Common myeloid progenitor, CD34-positive (primary cell): ENCODE measurements around the gene CYP39A1.

ENCODE experiments used
- CTCF ChIA-PET: fragments of 350-600 bp; sonication (Branson Sonifier 250); formaldehyde crosslinking; loops from one replicate; lab custom pipeline; 2021; ENCODE audit warnings: antibody characterized with exemption; lab: Charles Lee
- POLR2A ChIA-PET: fragments of 350-600 bp; sonication (Branson Sonifier 250); formaldehyde crosslinking; loops from one replicate; lab custom pipeline; 2021; ENCODE audit warnings: antibody characterized with exemption; lab: Charles Lee
- DNase-seq, 3 donors: peaks; one replicate each; pipeline versions ENCODE4 v3.0.0 to v3.0.0-alpha.2; 2013
- H3K27ac ChIP-seq, 2 experiments: 1 replicate in 1 of 2; 2 replicates in 1 of 2; pipeline ENCODE4 v1.7.0; 2013; ENCODE audit warnings: inconsistent platforms in 2 of 2, low read length in 2 of 2, mild to moderate bottlenecking in 2 of 2, low read depth in 1 of 2, moderate library complexity in 1 of 2; ENCODE audit not compliant: severe bottlenecking in 2 of 2, insufficient read depth in 1 of 2, poor library complexity in 1 of 2
- H3K27me3 ChIP-seq, 5 experiments: replicated peaks in 2 of 5; 1 replicate in 3 of 5; 2 replicates in 2 of 5; pipeline versions ENCODE4 v1.6.1 to v1.7.0; 2013; ENCODE audit warnings: low read length in 4 of 5, mild to moderate bottlenecking in 2 of 5, moderate library complexity in 2 of 5, inconsistent platforms in 1 of 5; ENCODE audit not compliant: insufficient read depth in 5 of 5, control insufficient read depth in 4 of 5
- H3K36me3 ChIP-seq, 4 experiments: 1 replicate in 2 of 4; 2 replicates in 2 of 4; pipeline versions ENCODE4 v1.6.1 to v1.7.0; 2013; ENCODE audit warnings: low read length in 3 of 4, control low read depth in 1 of 4, mild to moderate bottlenecking in 1 of 4; ENCODE audit not compliant: control insufficient read depth in 4 of 4, insufficient read depth in 4 of 4
- H3K4me1 ChIP-seq, 4 experiments: 1 replicate in 3 of 4; 2 replicates in 1 of 4; pipeline versions ENCODE4 v1.6.1 to v1.7.1; 2013; ENCODE audit warnings: low read length in 3 of 4, mild to moderate bottlenecking in 3 of 4, control low read depth in 1 of 4, inconsistent platforms in 1 of 4, moderate library complexity in 1 of 4; ENCODE audit not compliant: control insufficient read depth in 4 of 4, insufficient read depth in 4 of 4; ENCODE audit errors: control extremely low read depth in 1 of 4
- H3K4me3 ChIP-seq, 7 experiments: 1 replicate in 4 of 7; 2 replicates in 3 of 7; pipeline versions ENCODE4 v1.5.1 to v1.7.0; 2013; ENCODE audit warnings: mild to moderate bottlenecking in 7 of 7, low read length in 6 of 7, moderate library complexity in 6 of 7, inconsistent platforms in 2 of 7, low read depth in 2 of 7, control low read depth in 1 of 7; ENCODE audit not compliant: insufficient read depth in 4 of 7, control insufficient read depth in 1 of 7; ENCODE audit errors: extremely low read depth in 1 of 7
- H3K9me3 ChIP-seq, 5 experiments: 1 replicate in 4 of 5; 2 replicates in 1 of 5; pipeline versions ENCODE4 v1.6.1 to v1.7.1; 2013; ENCODE audit warnings: low read length in 4 of 5, mild to moderate bottlenecking in 2 of 5, inconsistent platforms in 1 of 5, low read depth in 1 of 5, moderate library complexity in 1 of 5; ENCODE audit not compliant: control insufficient read depth in 4 of 5, insufficient read depth in 2 of 5; ENCODE audit errors: control extremely low read depth in 1 of 5
- WGBS: methylation state at CpG from one replicate; pipeline ENCODE4 v1.1.5; 2013; ENCODE audit not compliant: insufficient coverage; 5-methylcytosine and 5-hydroxymethylcytosine counted together

Gene CYP39A1

GRCh38 chr6:46501136-46502089 lies 151.2 kb downstream of the CYP39A1 start:
- no peak overlapping the region for H3K27ac ChIP-seq
- ChIA-PET CTCF (interaction anchor here (1.1 to 2.3 kb wide), 2 partner anchors 8 to 9 kb away, joined by 3 to 9 read pairs; no protein-coding TSS in a partner anchor), POLR2A (no interaction called here)
- H3K4me1 ChIP-seq, result no peaks in the 10 kb centered on the region
- no peaks in the 10 kb centered on the region for H3K27me3 ChIP-seq
- no peaks in the 10 kb centered on the region for H3K9me3 ChIP-seq
- WGBS, result 97% methylated on average over 6 of the region's 8 CpGs
- no peak overlapping the region for H3K4me3 ChIP-seq
- no peaks in the 10 kb centered on the region for H3K36me3 ChIP-seq
- DNase-seq, result no peak

GRCh38 chr6:46500382-46500781 lies 152.2 kb downstream of the CYP39A1 start:
- CTCF ChIA-PET, result interaction anchor here (1.1 kb wide), 1 partner anchor 9 kb away, joined by 3 read pairs; the partner anchor contains the start of gene RCAN2
- H3K27ac ChIP-seq, result no peak overlapping the region

More at GRCh38 chr6:46500382-46500781, 152.2 kb downstream of the CYP39A1 start:
- Histone ChIP-seq H3K4me1 (no peaks in the 10 kb centered on the region), H3K9me3 (no peaks in the 10 kb centered on the region), H3K4me3 (no peak overlapping the region), H3K27me3 (no peaks in the 10 kb centered on the region), H3K36me3 (no peaks in the 10 kb centered on the region)
- POLR2A ChIA-PET, result no interaction called here
- DNase-seq, result no peak
